SK-N-SH treated with all-trans-retinoic acid at 6 μM for 48 hours (cell line): ENCODE data around the gene SGPP2.

Experiments used
- ARNTL ChIP-seq: fragments of 450-650 bp; formaldehyde crosslinking; IDR thresholded peaks from 2 replicates; pipeline ENCODE4 v1.5.0; 2020; ENCODE audit warnings: low read depth, mild to moderate bottlenecking, moderate library complexity, borderline replicate concordance
- CSRNP3 ChIP-seq: fragments of 250-450 bp; sonication (Bioruptor Pico); IDR thresholded peaks from 2 replicates; pipeline ENCODE4 v1.5.1; 2021; ENCODE audit warnings: mild to moderate bottlenecking, moderate library complexity
- ESRRG ChIP-seq: fragments of 250-450 bp; sonication (Bioruptor Pico); IDR thresholded peaks from 2 replicates; pipeline ENCODE4 v1.6.1; 2021; ENCODE audit warnings: mild to moderate bottlenecking
- ISL1 ChIP-seq: fragments of 250-450 bp; sonication (Bioruptor Pico); IDR thresholded peaks from 2 replicates; pipeline ENCODE4 v2.1.2; 2022; ENCODE audit warnings: mild to moderate bottlenecking, moderate library complexity
- PATZ1 ChIP-seq: fragments of 250-450 bp; sonication (Bioruptor Pico); IDR thresholded peaks from 2 replicates; pipeline ENCODE4 v1.8.0; 2020; ENCODE audit warnings: mild to moderate bottlenecking, moderate library complexity, borderline replicate concordance
- PPARA ChIP-seq: fragments of 250-450 bp; sonication (Bioruptor Pico); IDR thresholded peaks from 2 replicates; pipeline ENCODE4 v1.5.0; 2020; ENCODE audit warnings: mild to moderate bottlenecking, borderline replicate concordance
- SNAI2 ChIP-seq: fragments of 250-450 bp; sonication (Bioruptor Pico); IDR thresholded peaks from 2 replicates; pipeline ENCODE4 v1.5.0; 2020; ENCODE audit warnings: mild to moderate bottlenecking, moderate library complexity
- TSHZ2 ChIP-seq: fragments of 250-450 bp; sonication (Bioruptor Pico); IDR thresholded peaks from 2 replicates; pipeline ENCODE4 v1.5.0; 2020; ENCODE audit warnings: mild to moderate bottlenecking, moderate library complexity
- ZC3H10 ChIP-seq: fragments of 250-450 bp; sonication (Bioruptor Pico); IDR thresholded peaks from 2 replicates; pipeline ENCODE4 v1.5.1; 2021; ENCODE audit warnings: mild to moderate bottlenecking, moderate library complexity
- ZFP30 ChIP-seq: fragments of 450-650 bp; formaldehyde crosslinking; IDR thresholded peaks from 2 replicates; pipeline ENCODE4 v1.5.0; 2022; ENCODE audit warnings: mild to moderate bottlenecking, moderate library complexity
- ZNF565 ChIP-seq: fragments of 450-650 bp; formaldehyde crosslinking; conservative IDR thresholded peaks from 2 replicates; pipeline ENCODE4 v1.5.0; 2020; ENCODE audit warnings: low read depth, mild to moderate bottlenecking, moderate library complexity
- ZNF8 ChIP-seq: fragments of 450-650 bp; formaldehyde crosslinking; IDR thresholded peaks from 2 replicates; pipeline ENCODE4 v1.5.0; 2020; ENCODE audit warnings: mild to moderate bottlenecking, moderate library complexity

GRCh38 chr2:222465746-222466145, 41.4 kb downstream of the SGPP2 start:
- TF ChIP-seq ZFP30 (no peak), ZNF8 (CRISPR knock-in tag) (no peak), PATZ1 (CRISPR knock-in tag) (no peak), ARNTL (no peak), PPARA (no peak), CSRNP3 (CRISPR knock-in tag) (no peak), ISL1 (CRISPR knock-in tag) (no peak), ZNF565 (no peak), TSHZ2 (CRISPR knock-in tag) (no peak), ZC3H10 (CRISPR knock-in tag) (no peak), SNAI2 (CRISPR knock-in tag) (no peak), ESRRG (no peak)
